Measurements from ENCODE around the gene ST6GALNAC6.
"Not testable (repeated sequence)": the region's sequence is repeated elsewhere in the genome, so short reads cannot be mapped to it uniquely, and the experiment has no call there.

The ST6GALNAC6 gene

GRCh38 chr9:127876026-127876763 is 23.2 kb downstream of the ST6GALNAC6 start:
- DNase-seq (ENCODE audit: low read depth in 1 of 2, low spot score in 1 of 2) = no peak

- DNase-seq (ENCODE audit: low read depth in 1 of 2, low spot score in 1 of 2) = no peak
Observed at GRCh38 chr9:127875306-127875966, 24.0 kb downstream of the ST6GALNAC6 start.

DNA sequence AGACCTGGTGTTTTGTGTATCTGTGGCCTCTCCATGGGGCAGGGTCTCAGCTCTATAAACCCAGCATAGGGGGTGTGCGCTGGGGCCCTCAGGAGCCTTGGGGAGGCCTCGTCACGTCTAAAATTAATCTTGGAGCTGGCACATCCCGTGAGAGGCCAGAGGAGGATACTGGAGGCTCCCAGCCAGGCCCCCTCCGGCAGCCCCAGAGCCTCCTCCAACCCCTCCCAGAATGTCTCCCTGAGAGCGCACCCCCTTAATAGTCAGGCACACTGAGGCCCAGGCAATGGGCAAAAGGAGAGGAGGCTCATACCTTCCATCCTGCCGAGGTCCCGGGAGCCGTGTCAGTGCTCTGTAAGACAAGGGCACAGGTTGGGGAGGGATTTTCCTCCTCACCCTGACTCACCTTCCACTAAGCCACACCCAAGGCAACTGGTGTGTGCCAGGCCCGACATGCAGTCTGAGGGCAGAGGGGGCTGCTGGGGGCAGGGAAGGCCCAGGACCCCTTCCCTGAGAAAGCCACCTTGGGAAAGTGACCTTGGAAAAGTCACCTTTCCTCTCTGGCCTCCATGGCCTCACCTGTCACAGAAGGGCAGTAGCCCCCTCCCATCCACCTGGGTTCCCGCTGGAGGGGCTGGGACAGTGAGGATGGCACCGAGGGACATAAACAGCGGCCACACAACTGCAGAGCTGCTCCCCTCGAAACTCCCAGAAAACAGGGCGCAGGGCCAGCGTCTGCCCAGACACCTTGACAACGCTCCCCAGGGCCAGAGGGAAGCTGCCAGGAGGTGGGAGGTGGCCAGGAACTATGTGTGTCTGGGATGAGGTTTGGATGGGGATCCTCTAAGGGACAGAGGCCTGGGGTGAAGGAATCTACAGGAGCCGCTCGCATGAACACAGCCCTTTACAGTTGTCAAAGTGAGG is 24.8 kb downstream of the ST6GALNAC6 start:
- no peak for DNase-seq (ENCODE audit: low read depth in 1 of 2, low spot score in 1 of 2)

GRCh38 chr9:127873886-127874285 is 25.5 kb downstream of the ST6GALNAC6 start:
- DNase-seq (ENCODE audit: low read depth in 1 of 2, low spot score in 1 of 2) = no peak

DNA sequence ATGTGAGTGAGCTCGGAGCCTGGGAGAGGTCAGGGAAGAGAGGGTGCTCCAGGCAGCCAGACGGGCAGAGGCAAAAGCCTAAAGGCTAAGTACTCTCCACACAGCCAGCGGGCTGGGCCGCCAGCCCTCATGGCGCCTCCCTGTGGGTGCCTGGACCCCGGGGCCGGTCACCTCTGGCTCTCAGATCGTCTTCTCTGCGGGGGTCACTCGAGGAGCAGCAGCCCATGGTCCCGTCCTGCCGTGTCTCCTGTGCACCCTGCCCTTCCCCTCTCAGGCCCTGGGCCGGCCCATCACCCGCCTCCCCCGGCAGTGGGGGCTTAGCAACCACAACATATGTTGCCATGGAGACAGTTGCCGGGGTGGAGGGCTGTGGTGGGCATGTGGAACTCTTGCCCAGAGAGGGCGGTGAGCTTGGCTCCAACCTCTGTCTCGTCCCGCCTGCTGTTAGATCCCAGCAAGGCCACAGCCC is 26.1 kb downstream of the ST6GALNAC6 start:
- no peak for DNase-seq (ENCODE audit: low read depth in 1 of 2, low spot score in 1 of 2)

DNA sequence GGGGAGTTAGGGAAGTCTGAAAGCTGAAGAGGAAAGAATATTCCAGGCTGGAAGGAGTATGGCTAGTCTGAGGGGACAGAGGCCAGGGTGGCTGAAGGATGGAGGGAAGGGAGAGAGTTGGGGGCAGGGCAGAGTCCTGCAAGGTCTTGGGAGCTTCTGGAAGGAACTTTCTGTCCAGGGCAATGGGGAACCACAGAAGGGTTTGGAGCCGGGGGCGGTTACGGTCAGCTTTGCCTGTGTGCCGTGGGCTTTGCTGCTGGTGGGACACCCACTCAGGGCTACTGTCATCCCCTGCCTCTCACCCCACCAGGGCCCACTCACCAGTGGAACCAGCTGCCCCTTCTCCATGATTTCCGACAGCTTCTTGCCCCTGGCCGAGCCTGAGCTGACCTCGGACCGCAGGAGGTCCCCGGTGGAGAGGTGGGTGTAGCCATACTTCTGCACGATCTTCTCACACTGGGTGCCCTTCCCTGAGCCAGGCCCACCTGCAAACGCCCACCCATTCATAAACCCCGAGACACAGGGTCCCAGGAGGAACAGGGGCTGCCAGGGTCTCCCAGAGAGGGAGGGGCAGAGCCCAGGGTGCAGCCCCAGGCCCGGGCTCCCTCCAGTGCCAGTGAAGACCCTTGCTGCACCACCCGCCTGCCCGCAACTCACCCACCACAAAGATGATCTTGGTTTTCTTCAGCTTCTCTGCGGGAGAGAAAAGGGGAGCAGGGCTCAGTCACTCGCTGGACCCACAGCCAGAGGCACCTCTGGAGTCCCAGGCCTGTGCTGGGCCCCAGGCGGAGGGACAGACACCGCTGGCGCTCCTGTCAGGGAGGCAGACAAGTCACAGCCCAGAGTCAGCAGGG is 26.8 kb downstream of the ST6GALNAC6 start:
- no peak for DNase-seq (ENCODE audit: low read depth in 1 of 2, low spot score in 1 of 2)

DNA sequence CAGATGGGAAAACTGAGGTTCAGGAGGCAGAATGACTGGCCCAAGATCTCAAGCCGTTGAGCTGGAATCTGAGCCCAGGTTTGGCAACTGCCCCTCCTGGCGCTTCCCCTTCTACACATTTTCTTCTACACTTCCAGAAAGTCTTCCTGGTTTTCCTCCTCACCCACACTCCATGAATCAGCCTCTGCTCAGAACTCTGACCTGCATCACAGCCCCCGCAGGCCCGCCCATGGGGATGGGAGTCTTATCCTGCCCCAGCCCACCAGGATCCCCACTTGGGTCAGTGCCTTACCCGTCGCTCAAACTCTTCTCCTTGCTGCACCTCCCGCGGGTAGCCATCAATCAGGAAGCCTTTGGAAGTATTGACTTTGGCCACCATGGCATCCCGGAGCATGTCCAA is 27.9 kb downstream of the ST6GALNAC6 start:
- no peak for DNase-seq (ENCODE audit: low read depth in 1 of 2, low spot score in 1 of 2)

GRCh38 chr9:127870887-127871286 is 28.5 kb downstream of the ST6GALNAC6 start:
- DNase-seq (ENCODE audit: low read depth in 1 of 2, low spot score in 1 of 2) = no peak

GRCh38 chr9:127870153-127870491 is 29.3 kb downstream of the ST6GALNAC6 start:
- DNase-seq (ENCODE audit: low read depth in 1 of 2, low spot score in 1 of 2) = not testable (repeated sequence)

DNA sequence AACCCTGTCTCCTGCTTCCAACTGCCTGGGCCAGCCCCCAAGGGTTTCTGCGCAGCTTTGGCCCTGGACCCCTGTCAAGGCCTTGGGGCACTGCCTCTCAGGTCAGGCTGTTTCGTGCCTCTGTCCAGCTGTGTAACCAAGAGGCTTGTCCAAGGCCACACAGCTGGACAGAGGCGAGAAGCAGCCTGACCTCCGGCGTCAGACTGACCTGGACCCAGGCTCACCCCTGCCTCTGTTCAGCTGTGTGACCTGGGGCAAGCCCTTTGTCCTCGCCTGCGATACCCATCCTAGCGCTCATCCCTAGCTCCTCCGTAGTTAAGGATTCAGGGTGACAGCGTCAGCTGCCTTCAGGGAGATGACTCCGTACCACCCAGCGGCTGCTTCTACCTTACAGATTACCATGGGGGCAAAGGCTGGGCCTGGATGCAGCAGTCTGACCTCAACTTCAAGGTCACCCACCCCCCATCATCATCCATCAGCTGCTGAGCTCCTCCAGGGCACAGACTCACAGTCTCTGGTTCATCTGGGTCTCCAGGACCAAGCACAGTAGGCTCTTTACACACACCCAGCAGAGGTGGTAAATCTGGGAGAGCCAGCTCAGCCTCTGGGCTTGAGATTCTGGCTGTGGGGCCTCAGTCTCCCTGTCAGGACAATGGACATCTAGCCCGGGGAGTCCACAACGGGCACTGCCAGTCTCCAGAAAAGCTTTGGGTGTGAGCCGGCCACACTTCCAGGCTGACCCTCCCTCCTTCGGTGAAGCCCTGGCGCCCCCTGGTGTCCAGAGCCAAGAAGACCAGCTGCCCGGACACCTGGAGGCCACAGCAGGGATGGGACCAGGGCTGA is 29.9 kb downstream of the ST6GALNAC6 start:
- DNase-seq (ENCODE audit: low read depth in 1 of 2, low spot score in 1 of 2) = peak; percentile 65 to 71

DNA sequence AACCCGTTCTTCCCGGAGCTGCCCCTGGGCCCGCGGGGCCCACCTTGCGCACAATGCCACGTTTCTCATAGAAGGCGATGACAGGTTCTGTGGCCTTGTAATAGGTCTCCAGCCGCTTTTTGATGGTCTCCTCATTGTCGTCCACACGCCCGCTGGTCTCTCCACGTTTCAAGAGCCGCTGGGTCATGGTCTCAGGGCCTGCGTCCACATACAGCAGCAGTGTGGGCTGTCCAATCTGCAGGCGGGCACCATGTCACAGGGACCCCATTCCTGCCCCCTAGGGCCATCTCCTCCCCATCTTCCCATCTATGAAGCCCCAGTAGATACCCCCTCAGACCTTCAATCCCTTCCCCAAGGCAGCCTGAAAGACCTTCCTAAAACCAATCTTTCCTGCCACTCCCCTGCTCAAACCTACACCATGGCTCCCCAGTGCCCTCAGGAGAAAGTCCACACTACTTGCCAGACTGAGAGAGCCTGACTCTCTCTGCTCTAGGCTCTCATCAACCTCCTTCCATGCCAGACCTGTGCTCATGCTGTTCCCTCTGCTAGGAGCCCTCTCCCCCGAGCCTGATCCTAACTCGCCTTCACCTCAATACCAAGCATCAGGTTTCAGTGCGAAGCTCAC is 31.0 kb downstream of the ST6GALNAC6 start:
- no peak for DNase-seq (ENCODE audit: low read depth in 1 of 2, low spot score in 1 of 2)

- no peak for DNase-seq (ENCODE audit: low read depth in 1 of 2, low spot score in 1 of 2)
Observed at GRCh38 chr9:127867356-127868277, 31.8 kb downstream of the ST6GALNAC6 start.

GRCh38 chr9:127866535-127866934 is 32.9 kb downstream of the ST6GALNAC6 start:
- DNase-seq (ENCODE audit: low read depth in 1 of 2, low spot score in 1 of 2) = no peak

- no peak for DNase-seq (ENCODE audit: low read depth in 1 of 2, low spot score in 1 of 2)
Observed at GRCh38 chr9:127865645-127866464, 33.5 kb downstream of the ST6GALNAC6 start.

GRCh38 chr9:127863191-127863621 is 36.2 kb downstream of the ST6GALNAC6 start:
- DNase-seq (ENCODE audit: low read depth in 1 of 2, low spot score in 1 of 2) = no peak

GRCh38 chr9:127862075-127863011 is 37.1 kb downstream of the ST6GALNAC6 start:
- peak in 1 of 2 donors; percentile 26 for DNase-seq (ENCODE audit: low read depth in 1 of 2, low spot score in 1 of 2)

Measured in activated T-helper 1 cell treated with anti-CD3 and anti-CD28 coated beads, Interleukin-2, amount 50 U/mL, for 16 hours (primary cell).